ENCODE measurements around the gene GRIK1.

Gene GRIK1

GRCh38 chr21:29854795-29855194, 85.0 kb downstream of the GRIK1 start:
- H3K4me1 ChIP-seq (ENCODE audit: insufficient read depth, poor library complexity, severe bottlenecking): no peaks in the 10 kb centered on the region
- no peaks in the 10 kb centered on the region for H3K9me3 ChIP-seq (ENCODE audit: severe bottlenecking)
- H3K27me3 ChIP-seq (ENCODE audit: insufficient read depth, poor library complexity, severe bottlenecking): no peaks in the 10 kb centered on the region
- H3K36me3 ChIP-seq (ENCODE audit: low read depth): no peaks in the 10 kb centered on the region
- H3K4me3 ChIP-seq (ENCODE audit: severe bottlenecking): no peak overlapping the region
- ATAC-seq (ENCODE audit: low read depth) (no peak), DNase-seq (ENCODE audit: low spot score) (no peak)
- no peak overlapping the region for H3K27ac ChIP-seq (ENCODE audit: poor library complexity, severe bottlenecking)
- TF ChIP-seq CTCF (IDR thresholded peaks at IDR 0.05; ENCODE audit: poor library complexity, severe bottlenecking): no peak

- no peak for TF ChIP-seq CTCF (IDR thresholded peaks at IDR 0.05; ENCODE audit: poor library complexity, severe bottlenecking)
- ATAC-seq (ENCODE audit: low read depth) (no peak), DNase-seq (ENCODE audit: low spot score) (no peak)
- Histone ChIP-seq H3K36me3 (ENCODE audit: low read depth) (no peaks in the 10 kb centered on the region), H3K4me1 (ENCODE audit: insufficient read depth, poor library complexity, severe bottlenecking) (no peaks in the 10 kb centered on the region), H3K4me3 (ENCODE audit: severe bottlenecking) (no peak overlapping the region), H3K27me3 (ENCODE audit: insufficient read depth, poor library complexity, severe bottlenecking) (no peaks in the 10 kb centered on the region), H3K27ac (ENCODE audit: poor library complexity, severe bottlenecking) (no peak overlapping the region), H3K9me3 (ENCODE audit: severe bottlenecking) (no peaks in the 10 kb centered on the region)
These were observed 88.2 kb downstream of the GRIK1 start for GRCh38 chr21:29851611-29852010.

- Histone ChIP-seq H3K4me3 (ENCODE audit: severe bottlenecking) (no peak overlapping the region), H3K36me3 (ENCODE audit: low read depth) (no peaks in the 10 kb centered on the region), H3K4me1 (ENCODE audit: insufficient read depth, poor library complexity, severe bottlenecking) (no peaks in the 10 kb centered on the region), H3K27me3 (ENCODE audit: insufficient read depth, poor library complexity, severe bottlenecking) (no peaks in the 10 kb centered on the region), H3K27ac (ENCODE audit: poor library complexity, severe bottlenecking) (no peak overlapping the region), H3K9me3 (ENCODE audit: severe bottlenecking) (no peaks in the 10 kb centered on the region)
- ATAC-seq (ENCODE audit: low read depth) (peak; percentile 94), DNase-seq (ENCODE audit: low spot score) (no peak)
- TF ChIP-seq CTCF (IDR thresholded peaks at IDR 0.05; ENCODE audit: poor library complexity, severe bottlenecking): peak; percentile 89
These were observed 90.0 kb downstream of the GRIK1 start for GRCh38 chr21:29849735-29850176.

- ATAC-seq (ENCODE audit: low read depth) (no peak), DNase-seq (ENCODE audit: low spot score) (no peak)
- Histone ChIP-seq H3K27me3 (ENCODE audit: insufficient read depth, poor library complexity, severe bottlenecking) (peaks cover 6% of the 10 kb centered on the region), H3K4me1 (ENCODE audit: insufficient read depth, poor library complexity, severe bottlenecking) (no peaks in the 10 kb centered on the region), H3K4me3 (ENCODE audit: severe bottlenecking) (no peak overlapping the region), H3K27ac (ENCODE audit: poor library complexity, severe bottlenecking) (no peak overlapping the region), H3K9me3 (ENCODE audit: severe bottlenecking) (no peaks in the 10 kb centered on the region), H3K36me3 (ENCODE audit: low read depth) (no peaks in the 10 kb centered on the region)
- no peak for TF ChIP-seq CTCF (IDR thresholded peaks at IDR 0.05; ENCODE audit: poor library complexity, severe bottlenecking)
These were observed 96.0 kb downstream of the GRIK1 start for GRCh38 chr21:29843804-29844203.

- H3K4me1 ChIP-seq (ENCODE audit: insufficient read depth, poor library complexity, severe bottlenecking): no peaks in the 10 kb centered on the region
- ATAC-seq (ENCODE audit: low read depth): no peak
These were observed 105.2 kb downstream of the GRIK1 start for GRCh38 chr21:29834617-29835016.

More at GRCh38 chr21:29834617-29835016, 105.2 kb downstream of the GRIK1 start:
- Histone ChIP-seq H3K27me3 (ENCODE audit: insufficient read depth, poor library complexity, severe bottlenecking) (peaks cover 8% of the 10 kb centered on the region), H3K36me3 (ENCODE audit: low read depth) (no peaks in the 10 kb centered on the region), H3K4me3 (ENCODE audit: severe bottlenecking) (no peak overlapping the region), H3K9me3 (ENCODE audit: severe bottlenecking) (no peaks in the 10 kb centered on the region), H3K27ac (ENCODE audit: poor library complexity, severe bottlenecking) (no peak overlapping the region)
- no peak for DNase-seq (ENCODE audit: low spot score)
- TF ChIP-seq CTCF (IDR thresholded peaks at IDR 0.05; ENCODE audit: poor library complexity, severe bottlenecking): no peak
